ENCODE measurements around the gene REST.

The REST gene

DNA sequence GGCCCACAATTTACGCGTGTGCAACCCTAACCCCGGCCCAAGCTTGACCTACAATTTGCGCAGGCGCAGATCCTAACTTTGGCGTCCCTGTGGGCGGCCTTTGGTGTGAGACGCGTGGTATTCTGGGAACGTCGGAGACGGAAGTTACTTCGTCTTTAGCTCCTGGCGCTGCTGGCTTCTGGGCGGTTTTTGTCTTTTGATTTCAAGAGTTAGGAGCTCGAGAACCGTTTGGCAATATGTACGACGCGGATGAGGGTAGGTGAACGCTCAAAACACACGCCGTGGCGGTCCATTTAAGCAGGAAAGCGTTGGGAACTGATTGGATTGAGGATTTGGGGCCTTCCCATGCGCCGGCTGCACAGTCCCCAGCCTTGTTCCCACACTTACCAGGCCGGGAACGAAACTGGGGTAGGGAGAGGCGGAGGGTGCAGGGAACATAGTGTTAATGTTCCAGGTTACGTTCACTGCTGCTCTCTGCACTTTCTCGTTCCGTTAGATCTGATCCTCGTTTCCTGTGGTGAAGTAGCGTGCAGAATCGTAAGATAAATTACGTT lies 71.1 kb downstream of the REST start, which contains the start of gene POLR2B:
Gene POLR2B, plus strand, starts transcription at position 147 of the 554 bp plus-strand sequence. Its CDS starts 90 bp downstream, at position 237.
- DNase-seq, result peak; percentile 89

DNA sequence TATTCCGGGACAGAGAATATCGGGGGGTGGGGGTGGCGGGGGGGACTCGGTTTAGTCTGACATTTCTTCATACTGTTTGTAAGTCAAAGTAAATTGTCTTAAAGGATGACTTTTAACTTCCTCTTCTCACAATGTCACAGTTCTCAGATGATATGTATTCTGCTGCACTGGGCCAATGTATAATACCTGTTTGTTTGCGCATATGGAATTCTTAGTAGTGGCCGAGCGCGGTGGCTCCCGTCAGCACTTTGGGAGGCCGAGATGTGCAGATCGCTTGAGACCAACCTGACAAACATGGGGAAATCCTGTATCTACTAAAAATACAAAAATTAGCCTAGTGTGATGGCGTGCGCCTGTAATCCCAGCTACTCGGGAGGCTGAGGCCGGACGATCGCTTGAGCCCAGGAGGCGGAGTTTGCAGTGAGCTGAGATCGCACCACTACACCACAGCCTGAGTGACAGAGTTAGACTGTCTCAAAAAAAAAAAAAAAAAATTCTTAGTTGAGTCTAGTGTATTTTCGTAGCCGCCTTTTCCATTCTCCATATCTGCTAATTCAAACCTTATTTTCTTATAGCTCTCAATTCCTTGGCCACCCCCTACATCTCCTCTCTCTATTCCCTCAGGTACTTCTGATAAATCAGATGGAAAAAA lies 71.8 kb downstream of the REST start:
- peak; percentile 41 for DNase-seq

DNA sequence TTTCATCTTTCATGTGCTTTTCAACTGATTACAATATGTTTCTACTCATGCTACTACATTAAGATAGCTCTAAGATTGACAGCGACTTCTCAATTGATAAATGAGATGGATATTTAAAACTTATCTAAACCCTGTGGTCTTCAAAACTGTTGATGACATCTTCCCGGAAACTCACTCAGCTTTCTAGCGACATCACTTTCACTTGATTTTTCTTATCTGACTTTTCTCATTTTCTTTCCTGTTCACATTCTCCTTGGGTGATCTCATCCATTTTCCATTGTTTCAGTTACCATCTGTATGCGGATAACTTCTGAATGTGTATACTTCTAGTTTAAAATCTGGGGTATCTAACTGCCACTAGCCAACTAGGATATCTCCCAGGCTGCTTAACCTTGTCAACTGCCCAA lies 74.1 kb downstream of the REST start:
- DNase-seq, result no peak

DNA sequence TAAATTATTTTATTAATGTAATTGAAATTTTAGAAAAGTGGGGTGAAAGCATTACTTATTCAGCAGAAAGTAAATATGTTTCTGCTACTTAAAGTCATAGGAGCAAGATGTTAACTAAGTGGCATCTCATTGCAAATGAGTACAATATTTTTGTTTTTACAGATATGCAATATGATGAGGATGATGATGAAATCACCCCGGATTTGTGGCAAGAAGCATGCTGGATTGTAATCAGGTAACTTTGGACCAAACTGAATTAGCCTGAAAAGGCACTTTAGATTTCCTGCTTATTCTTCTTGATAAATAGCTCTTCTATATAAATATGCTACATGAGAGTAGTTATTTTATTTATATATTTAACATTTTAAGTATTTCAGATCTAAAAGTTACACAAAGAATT lies 78.5 kb downstream of the REST start:
- no peak for DNase-seq

DNA sequence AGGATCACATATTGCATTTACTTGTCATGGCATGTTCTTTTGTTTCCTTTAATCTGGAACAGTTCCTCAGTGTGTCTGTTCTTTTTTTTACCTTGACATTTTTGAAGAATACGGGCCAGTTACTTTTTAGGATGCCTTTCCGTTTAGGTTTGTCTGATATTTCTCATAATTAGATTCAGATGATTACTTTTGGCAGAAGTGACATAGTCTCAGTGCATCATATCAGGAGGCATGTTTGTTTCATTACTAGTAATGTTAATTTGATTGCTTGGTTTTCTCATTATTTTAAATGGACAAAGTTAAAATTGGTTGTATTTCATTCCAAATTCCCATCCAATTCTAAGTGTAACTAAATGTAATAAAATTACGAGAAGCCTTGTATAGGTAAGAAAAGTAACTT lies 79.3 kb downstream of the REST start:
- no peak for DNase-seq

DNA sequence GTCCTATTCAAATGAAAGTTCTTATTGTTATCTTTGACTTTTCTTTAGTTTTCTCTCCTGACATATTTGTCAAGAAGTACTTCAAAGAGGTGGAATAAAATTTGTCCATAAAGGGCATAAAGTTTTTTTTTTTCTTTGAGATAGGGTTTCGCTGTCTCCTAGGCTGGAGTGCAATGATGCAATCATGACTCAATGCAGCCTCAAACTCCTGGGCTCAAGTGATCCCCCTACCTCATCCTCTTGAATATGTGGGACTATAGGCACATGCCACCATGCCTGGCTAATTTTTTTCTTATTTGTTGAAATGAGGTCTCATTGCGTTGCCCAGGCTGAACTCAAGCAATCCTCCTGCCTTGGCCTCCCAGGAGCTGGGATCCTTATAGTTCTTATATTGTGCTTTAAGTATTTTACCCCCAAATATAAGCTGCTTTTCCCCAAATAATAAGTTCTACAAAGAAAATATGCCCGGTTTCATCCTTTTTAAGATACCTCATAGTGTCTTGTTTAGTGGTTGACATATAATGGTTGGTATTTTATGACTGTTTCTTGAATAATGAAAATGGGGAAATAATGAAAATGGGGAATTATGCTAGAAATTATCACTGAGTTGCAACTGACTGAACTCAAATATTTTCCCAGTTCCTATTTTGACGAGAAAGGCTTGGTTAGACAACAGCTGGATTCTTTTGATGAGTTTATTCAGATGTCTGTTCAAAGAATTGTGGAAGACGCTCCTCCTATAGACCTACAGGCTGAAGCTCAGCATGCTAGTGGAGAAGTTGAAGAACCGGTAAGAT lies 82.6 kb downstream of the REST start:
- no peak for DNase-seq

DNA sequence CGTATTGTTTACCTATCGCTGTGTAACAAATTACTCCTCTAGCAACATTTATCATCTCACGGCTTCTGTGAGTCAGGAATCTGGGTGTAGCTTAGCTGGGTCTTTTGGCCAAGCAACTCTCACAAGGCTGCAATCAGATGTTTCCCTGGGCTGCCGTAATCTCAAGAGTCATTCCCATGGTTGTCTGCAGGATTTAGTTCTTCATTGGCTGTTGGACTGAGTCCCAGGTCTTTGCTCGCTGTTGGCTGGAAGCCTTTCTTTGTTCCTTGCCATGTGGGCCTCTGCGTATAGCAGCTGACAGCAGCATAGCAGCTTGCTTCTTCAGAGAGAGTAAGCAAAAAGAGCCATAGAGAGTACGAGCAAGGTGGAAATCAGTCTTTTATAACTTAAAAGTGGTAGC lies 87.8 kb downstream of the REST start:
- DNase-seq, result no peak

DNA sequence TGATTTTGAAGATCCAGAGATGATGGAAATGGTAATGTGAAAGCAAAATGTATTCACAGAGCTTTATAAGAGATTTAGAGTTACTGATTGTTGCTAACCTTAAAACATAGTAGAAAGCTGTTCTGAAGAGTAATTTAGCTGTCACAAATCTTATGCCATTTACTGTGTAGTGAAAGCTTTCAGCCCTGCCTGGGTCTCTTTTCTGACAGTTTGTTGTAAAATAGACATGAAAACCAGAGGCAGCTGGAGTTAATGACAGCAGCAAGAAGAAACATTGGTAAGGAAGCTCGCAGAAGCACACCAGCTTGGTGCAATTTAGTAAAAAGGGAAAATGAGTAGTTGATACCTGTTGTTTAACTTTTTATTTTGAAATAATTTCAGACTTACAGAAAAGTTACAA lies 92.1 kb downstream of the REST start:
- DNase-seq, result no peak

DNA sequence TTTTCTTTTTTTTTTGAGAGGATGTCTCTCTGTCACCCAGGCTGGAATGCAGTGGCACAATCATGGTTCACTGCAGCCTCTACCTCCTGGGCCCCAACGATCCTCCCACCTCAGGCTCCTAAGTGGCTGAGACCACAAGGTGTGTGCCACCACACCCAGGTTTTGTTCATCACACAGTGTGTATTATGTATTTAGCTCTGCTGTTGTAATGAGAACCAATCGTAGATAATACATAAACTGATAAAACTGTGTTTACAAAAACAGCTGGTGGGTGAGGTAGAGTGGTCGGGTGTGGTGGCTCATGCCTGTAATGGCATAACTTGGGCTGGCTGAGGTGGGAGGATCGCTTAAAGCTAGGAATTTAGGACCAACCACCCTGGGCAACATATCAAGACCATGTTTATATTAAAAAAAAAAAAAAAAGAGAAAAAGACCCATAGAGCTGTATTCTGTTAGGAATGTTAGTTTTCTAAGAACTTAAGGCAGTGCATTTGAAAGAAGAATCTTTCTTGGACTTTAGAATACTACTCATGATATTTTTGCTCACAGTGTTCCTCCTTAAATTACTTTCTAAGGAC lies 105.9 kb downstream of the REST start:
- DNase-seq, result no peak
